ENCODE data around the gene SERGEF.
"Not testable (repeated sequence)": the region's sequence is repeated elsewhere in the genome, so short reads cannot be mapped to it uniquely, and the experiment has no call there.

SERGEF gene

GRCh38 chr11:18000128-18000527, 12.7 kb downstream of the SERGEF start:
- DNase-seq, result not testable (repeated sequence)

- DNase-seq, result no peak
These were observed 19.9 kb downstream of the SERGEF start for GRCh38 chr11:17992916-17993315.

DNA sequence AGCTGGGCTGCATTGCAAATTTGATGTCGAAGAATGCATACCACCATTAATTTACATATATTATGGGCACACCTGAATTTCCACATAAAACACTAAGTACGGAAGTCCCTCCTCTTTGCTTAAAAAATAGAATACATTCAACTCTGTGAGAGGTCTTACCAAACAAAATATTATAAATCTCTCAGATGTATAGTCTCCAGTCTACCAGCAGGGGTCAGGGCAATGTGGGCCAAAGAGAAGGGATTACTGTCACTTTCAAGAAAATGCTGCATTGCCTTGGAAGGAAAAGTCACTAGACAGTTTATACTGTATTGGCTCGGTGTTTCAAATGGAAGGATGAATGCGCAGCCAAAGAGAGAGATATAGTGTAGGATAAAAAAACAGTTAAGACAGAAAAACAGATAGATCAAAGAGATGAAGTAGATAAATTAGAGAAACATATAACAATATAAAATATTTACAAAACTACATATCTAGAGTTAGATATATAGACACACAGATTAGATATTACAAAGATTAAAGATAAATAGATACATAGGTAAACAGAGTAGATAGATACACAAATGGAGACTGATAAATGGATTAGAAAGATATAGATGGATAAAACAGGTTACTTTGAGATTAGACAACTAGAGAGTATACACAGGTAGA, 20.9 kb downstream of the SERGEF start:
- peak; percentile 24 to 25 for DNase-seq

GRCh38 chr11:17989306-17989705, 23.5 kb downstream of the SERGEF start:
- no peak for DNase-seq

DNA sequence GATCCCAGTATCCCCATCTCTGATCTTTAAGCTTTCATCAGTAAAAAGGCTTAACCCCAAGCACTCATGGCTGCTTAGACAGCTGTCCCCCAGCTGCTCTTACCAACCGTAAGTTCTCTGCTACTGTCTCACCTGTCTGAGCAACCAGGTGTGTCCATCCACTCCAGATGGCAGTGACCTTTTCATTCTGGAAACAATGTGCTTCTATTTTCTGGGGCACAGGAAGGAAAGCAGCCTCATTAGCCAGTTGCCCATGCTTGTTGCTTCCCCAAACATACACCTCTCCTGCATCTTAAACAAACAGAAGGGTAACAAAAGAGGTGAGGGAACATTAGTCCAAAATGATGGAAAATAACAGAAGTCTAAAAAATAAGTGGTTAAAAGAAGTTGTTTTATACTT, 24.4 kb downstream of the SERGEF start:
- no peak for DNase-seq

GRCh38 chr11:17987826-17988225, 25.0 kb downstream of the SERGEF start:
- DNase-seq, result no peak

GRCh38 chr11:17986711-17987220, 26.1 kb downstream of the SERGEF start:
- DNase-seq, result no peak

GRCh38 chr11:17986007-17986710, 26.7 kb downstream of the SERGEF start:
- DNase-seq, result no peak

DNA sequence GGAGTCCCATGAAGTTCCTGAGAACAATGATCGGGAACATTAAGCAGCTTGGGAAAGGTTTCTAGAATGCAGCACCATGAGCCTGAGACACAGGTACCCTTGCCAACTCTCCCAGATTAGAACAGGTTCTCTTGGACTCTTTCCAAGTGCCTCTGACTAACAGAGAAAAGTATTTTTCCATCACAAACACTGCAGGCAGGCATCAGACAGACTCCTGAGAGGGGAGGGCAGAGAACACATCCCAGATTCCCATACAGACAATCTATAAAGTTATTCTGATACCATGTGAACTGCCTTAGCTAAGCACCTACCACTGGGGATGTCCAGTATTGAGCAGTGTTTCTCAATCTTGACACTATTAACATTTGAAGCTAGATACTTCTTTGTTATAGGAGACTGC, 27.3 kb downstream of the SERGEF start:
- DNase-seq, result no peak

DNA sequence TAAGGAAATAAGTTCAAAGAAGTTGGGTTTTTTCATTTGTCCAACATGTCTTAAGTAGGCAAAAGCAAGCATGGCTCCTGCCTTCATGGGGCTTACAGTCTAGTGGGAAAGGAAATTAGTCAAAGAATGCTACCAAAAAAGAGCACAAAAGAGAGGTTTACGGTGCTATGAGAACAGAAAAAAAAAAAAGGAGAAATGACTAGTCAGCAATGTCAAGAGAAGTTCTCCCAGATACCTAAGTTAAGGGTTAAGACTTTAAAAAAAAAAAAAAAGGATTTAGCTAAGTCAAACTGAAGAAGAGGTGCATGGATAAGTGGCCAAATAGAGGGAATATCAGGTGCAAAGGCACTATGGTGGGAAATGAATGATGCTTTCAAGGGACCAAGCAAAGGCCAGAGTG, 29.3 kb downstream of the SERGEF start:
- no peak for DNase-seq

- peak; percentile 2 to 4 for DNase-seq
These were observed 33.0 kb downstream of the SERGEF start for GRCh38 chr11:17979770-17980371.

GRCh38 chr11:17978553-17979287, 34.1 kb downstream of the SERGEF start:
- DNase-seq, result peak in 1 of 2 experiments; percentile 12

DNA sequence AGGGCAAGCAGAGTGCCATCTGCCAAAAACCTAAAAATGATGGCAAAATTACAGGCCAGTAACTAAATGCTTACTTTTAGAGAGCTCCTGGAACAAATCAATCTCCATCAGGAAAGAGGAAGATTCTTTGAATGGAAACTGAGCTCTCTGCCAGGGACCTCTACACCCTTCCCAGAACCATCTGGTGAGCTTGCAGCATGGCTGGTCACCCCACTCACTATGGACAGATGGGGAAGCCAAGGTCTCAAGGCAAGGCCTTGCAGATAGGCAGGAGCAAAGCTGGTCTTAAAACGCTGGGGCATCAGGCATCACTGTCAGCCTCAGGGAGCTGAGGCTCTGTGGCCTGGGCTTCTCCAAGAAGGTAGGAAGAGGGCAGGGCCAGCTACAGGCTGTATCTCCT, 36.2 kb downstream of the SERGEF start:
- no peak for DNase-seq

GRCh38 chr11:17974246-17974645, 38.6 kb downstream of the SERGEF start:
- DNase-seq, result no peak

GRCh38 chr11:17972987-17973386, 39.9 kb downstream of the SERGEF start:
- no peak for DNase-seq

GRCh38 chr11:17968206-17968605, 44.6 kb downstream of the SERGEF start:
- no peak for DNase-seq

GRCh38 chr11:17967661-17968060, 45.2 kb downstream of the SERGEF start:
- DNase-seq, result no peak

- DNase-seq, result no peak
These were observed 52.8 kb downstream of the SERGEF start for GRCh38 chr11:17960091-17960490.

GRCh38 chr11:17958446-17958845, 54.4 kb downstream of the SERGEF start:
- DNase-seq, result no peak

DNA sequence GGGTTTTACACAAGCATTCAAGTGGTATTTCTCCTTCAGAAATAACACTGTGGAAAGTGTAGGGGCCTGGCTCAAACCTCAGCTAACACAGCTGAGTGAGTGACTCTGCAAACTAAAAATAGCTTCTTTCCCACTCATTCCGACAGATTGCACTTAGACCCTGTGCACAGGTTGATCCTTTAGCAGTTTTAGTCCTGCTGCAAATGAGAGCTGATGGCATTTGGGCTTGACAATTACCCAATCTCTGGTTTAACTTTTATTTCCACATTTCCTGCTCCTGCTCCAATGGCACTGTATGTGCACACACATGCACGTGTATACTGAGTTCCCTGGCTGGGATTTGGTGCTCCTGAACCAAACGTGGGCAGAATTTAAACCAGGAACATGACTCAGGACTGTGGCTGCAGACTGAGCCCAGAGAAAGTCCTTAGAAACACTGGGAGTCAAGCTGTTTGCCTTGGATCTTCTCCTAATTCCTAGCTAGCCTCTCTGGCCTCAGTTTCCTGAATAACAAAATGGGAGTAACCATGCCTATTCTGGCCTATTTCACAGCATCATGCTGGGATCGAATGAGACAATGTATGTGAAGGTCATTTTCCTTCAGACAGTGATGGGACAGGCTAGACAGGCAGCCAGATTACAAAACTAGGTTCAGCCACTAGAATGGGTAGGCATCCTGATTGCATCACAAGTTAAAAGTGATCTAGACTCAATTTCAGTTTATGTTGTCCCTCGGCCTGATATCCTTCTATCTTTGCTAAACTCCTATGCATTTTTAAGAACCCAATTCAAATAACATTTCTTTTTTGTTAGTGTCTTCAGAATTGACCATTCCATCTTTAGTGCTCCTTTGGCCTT, 58.2 kb downstream of the SERGEF start:
- no peak for DNase-seq

- DNase-seq, result no peak
These were observed 60.4 kb downstream of the SERGEF start for GRCh38 chr11:17952487-17952886.

DNA sequence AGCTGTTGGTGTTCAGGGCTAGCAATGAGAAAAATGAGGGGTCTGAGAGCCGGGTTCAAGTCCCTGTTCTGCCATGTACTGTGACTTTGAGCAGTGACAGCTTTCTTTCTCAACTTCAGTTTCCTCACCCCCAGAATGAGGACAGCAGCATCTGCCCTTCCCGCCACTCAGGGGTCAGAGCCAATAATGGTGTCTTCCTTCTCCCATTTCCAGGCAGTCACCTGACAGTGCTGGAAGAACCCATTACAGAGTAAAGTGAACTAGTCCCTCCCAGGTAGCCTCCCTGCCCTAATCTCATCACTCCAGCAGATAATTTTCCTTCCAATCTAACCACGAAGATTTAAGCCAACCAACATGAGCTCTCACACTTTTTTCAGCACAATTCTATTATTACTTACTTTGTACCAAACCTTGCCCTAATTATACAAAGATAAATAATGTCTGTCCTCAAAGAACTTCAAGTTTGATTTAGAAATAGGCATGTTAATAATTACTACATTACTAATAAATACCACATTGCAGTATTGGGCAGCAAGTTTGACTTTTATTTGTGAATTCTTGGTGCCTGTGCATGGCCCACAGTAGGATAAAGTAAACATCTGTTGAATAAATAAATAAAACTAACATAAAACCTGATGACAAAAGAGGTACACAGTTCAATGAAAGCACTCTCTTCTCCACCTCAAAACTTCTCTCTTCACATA, 61.0 kb downstream of the SERGEF start:
- DNase-seq, result no peak
